Measurements from ENCODE around the gene LGALS16. TPM values are rescaled to one million over a fixed set of nuclear protein-coding genes. Genes with fewer than 3 reads are reported as not detected.

The LGALS16 gene
- total RNA-seq, 1 experiment from 2014 or later = not detected

DNA sequence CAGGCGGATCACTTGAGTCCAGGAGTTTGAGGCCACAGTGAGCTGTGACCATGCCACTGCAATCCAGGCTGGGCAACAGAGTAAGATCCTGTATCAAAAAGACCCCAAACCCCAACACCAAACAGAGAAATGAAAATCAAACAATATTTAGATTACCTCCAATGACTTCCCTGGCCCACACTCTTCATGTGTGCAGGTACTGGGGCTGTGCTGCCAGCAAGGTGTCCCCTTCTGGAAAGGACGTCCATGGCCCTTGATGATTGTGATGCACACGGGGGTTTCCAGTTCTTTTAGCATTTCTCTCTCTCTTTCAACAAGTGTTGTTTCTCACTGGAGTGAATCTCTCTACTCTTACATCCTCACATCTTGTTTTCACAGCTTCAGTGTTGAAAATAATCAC is 24.9 kb downstream of the LGALS16 start:
- ChIA-PET POLR2A (no interaction called here), CTCF (no interaction called here), RAD21 (ENCODE audit: low non-redundant PET in 1 of 2, low total read pairs in 2 of 2, uncharacterized antibody in 2 of 2, unreplicated experiment in 2 of 2) (no interaction called here)
- Histone ChIP-seq H3K79me2 (ENCODE audit: insufficient read depth, low read length) (no peaks in the 10 kb centered on the region), H3K9me3 (ENCODE audit: control insufficient read depth in 1 of 2, insufficient read depth in 1 of 2, low read depth in 1 of 2, low read length in 2 of 2) (no peaks in the 10 kb centered on the region), H3K4me3 (replicated peaks in 1 of 2; ENCODE audit: low read depth in 1 of 2, low read length in 2 of 2) (no peak overlapping the region), H3K9ac (ENCODE audit: low read length) (no peak overlapping the region), H3K4me1 (ENCODE audit: control insufficient read depth in 1 of 2, insufficient read depth in 2 of 2, low read length in 2 of 2) (peaks cover 0 to 6% of the 10 kb centered on the region in 2 experiments; a peak in 1 of 4 replicates), H3K36me3 (ENCODE audit: control insufficient read depth in 1 of 2, insufficient read depth in 2 of 2, low read length in 2 of 2) (no peaks in the 10 kb centered on the region), H3K4me2 (ENCODE audit: low read length) (no peak overlapping the region), H2AFZ (ENCODE audit: low read depth, low read length, poor library complexity, severe bottlenecking) (no peak overlapping the region), H3K9me2 (ENCODE audit: insufficient read depth) (no peaks in the 10 kb centered on the region), H3K27me3 (ENCODE audit: insufficient read depth, low read length) (peaks cover 17% of the 10 kb centered on the region), H3K27ac (ENCODE audit: low read depth, low read length) (no peak overlapping the region), H4K20me1 (ENCODE audit: insufficient read depth) (no peaks in the 10 kb centered on the region)
- DNase-seq (ENCODE audit: low read depth, low spot score) (no peak), ATAC-seq (no peak)
- TF ChIP-seq POLR2A (IDR thresholded peaks at IDR 0.05; ENCODE audit: borderline replicate concordance, extremely low read depth, insufficient read depth, insufficient read length) (no peak), POLR2AphosphoS5 (IDR thresholded peaks at IDR 0.05; ENCODE audit: low read depth, low read length) (no peak), EGR1 (IDR thresholded peaks at IDR 0.05; ENCODE audit: low read depth) (no peak), SIN3A (IDR thresholded peaks at IDR 0.05; ENCODE audit: low read depth) (no peak), EZH2 (IDR thresholded peaks at IDR 0.05) (no peak), TCF7L2 (IDR thresholded peaks at IDR 0.05; ENCODE audit: borderline replicate concordance, extremely low read depth, insufficient read depth, insufficient read length) (no peak), FOSL1 (IDR thresholded peaks at IDR 0.05; ENCODE audit: low read depth) (no peak), ZNF274 (IDR thresholded peaks at IDR 0.05; ENCODE audit: low read depth, low read length) (no peak)
- TF ChIP-seq, protein P1, sequence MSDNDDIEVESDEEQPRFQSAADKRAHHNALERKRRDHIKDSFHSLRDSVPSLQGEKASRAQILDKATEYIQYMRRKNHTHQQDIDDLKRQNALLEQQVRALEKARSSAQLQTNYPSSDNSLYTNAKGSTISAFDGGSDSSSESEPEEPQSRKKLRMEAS (IDR thresholded peaks at IDR 0.05) = no peak
- TF ChIP-seq, protein P2, sequence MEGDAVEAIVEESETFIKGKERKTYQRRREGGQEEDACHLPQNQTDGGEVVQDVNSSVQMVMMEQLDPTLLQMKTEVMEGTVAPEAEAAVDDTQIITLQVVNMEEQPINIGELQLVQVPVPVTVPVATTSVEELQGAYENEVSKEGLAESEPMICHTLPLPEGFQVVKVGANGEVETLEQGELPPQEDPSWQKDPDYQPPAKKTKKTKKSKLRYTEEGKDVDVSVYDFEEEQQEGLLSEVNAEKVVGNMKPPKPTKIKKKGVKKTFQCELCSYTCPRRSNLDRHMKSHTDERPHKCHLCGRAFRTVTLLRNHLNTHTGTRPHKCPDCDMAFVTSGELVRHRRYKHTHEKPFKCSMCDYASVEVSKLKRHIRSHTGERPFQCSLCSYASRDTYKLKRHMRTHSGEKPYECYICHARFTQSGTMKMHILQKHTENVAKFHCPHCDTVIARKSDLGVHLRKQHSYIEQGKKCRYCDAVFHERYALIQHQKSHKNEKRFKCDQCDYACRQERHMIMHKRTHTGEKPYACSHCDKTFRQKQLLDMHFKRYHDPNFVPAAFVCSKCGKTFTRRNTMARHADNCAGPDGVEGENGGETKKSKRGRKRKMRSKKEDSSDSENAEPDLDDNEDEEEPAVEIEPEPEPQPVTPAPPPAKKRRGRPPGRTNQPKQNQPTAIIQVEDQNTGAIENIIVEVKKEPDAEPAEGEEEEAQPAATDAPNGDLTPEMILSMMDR (IDR thresholded peaks at IDR 0.05 in 2 of 3, conservative IDR thresholded peaks at IDR 0.05 in 1 of 3; ENCODE audit: borderline replicate concordance in 1 of 3, insufficient read depth in 1 of 3, low read depth in 2 of 3, low read length in 2 of 3) = no peak
- TF ChIP-seq, protein P3, sequence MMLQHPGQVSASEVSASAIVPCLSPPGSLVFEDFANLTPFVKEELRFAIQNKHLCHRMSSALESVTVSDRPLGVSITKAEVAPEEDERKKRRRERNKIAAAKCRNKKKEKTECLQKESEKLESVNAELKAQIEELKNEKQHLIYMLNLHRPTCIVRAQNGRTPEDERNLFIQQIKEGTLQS (IDR thresholded peaks at IDR 0.05) = no peak
- TF ChIP-seq, protein P4, sequence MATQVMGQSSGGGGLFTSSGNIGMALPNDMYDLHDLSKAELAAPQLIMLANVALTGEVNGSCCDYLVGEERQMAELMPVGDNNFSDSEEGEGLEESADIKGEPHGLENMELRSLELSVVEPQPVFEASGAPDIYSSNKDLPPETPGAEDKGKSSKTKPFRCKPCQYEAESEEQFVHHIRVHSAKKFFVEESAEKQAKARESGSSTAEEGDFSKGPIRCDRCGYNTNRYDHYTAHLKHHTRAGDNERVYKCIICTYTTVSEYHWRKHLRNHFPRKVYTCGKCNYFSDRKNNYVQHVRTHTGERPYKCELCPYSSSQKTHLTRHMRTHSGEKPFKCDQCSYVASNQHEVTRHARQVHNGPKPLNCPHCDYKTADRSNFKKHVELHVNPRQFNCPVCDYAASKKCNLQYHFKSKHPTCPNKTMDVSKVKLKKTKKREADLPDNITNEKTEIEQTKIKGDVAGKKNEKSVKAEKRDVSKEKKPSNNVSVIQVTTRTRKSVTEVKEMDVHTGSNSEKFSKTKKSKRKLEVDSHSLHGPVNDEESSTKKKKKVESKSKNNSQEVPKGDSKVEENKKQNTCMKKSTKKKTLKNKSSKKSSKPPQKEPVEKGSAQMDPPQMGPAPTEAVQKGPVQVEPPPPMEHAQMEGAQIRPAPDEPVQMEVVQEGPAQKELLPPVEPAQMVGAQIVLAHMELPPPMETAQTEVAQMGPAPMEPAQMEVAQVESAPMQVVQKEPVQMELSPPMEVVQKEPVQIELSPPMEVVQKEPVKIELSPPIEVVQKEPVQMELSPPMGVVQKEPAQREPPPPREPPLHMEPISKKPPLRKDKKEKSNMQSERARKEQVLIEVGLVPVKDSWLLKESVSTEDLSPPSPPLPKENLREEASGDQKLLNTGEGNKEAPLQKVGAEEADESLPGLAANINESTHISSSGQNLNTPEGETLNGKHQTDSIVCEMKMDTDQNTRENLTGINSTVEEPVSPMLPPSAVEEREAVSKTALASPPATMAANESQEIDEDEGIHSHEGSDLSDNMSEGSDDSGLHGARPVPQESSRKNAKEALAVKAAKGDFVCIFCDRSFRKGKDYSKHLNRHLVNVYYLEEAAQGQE (IDR thresholded peaks at IDR 0.05; ENCODE audit: low read depth) = no peak
- intact Hi-C loops (cut with micrococcal nuclease) = no loop called here
- no TSS peak for BruUV-seq (replicated peaks)

All from HCT116 (cell line).